Left lung (tissue), 10 donors: ENCODE data around the gene PDGFC. TPM values are rescaled to one million over a fixed set of nuclear protein-coding genes. Genes with fewer than 3 reads are reported as not detected.

Experiments used
- ATAC-seq: fragments of 200-7000 bp; cut with Tn5 transposase; one replicate; pipeline ENCODE4 v1.9.1; 2020; ENCODE audit warnings: moderate library complexity
- DNase-seq, 4 donors: peaks; one replicate each; pipeline ENCODE4 v3.0.0-alpha.2; 2013 to 2020
- H3K27ac ChIP-seq, 2 donors: fragments of 200-600 bp; sonication (generic) in 1 of 2; one replicate each; pipeline versions ENCODE4 v1.5.0 to v1.8.0; 2020 to 2021
- H3K27me3 ChIP-seq, 2 donors: fragments of 200-600 bp; sonication (generic) in 1 of 2; one replicate each; pipeline versions ENCODE4 v1.5.0 to v1.8.0; 2020 to 2021
- H3K36me3 ChIP-seq, 2 donors: fragments of 200-600 bp; sonication (generic) in 1 of 2; one replicate each; pipeline versions ENCODE4 v1.5.0 to v1.8.0; 2020 to 2021
- H3K4me1 ChIP-seq, 2 donors: fragments of 200-600 bp; one replicate each; pipeline ENCODE4 v1.8.0; 2021
- H3K4me3 ChIP-seq, 2 donors: fragments of 200-600 bp; sonication (generic) in 1 of 2; one replicate each; pipeline versions ENCODE4 v1.5.0 to v1.8.0; 2020 to 2021; ENCODE audit warnings: mild to moderate bottlenecking in 1 of 2
- H3K9me3 ChIP-seq, 2 donors: fragments of 200-600 bp; sonication (generic) in 1 of 2; one replicate each; pipeline versions ENCODE4 v1.5.0 to v1.8.0; 2020 to 2021
- intact Hi-C, 2 donors: fragments of 100-400 bp; cut with DNase I; formaldehyde crosslinking; loops; one replicate each; pipeline versions ENCODE4 v1.11.2 to v1.14.2; 2022
- polyA plus RNA-seq, 6 donors: library from polyadenylated mRNA; unstranded; fragments of 120-200 nt; gene quantifications; one replicate each; pipeline ENCODE4 v1.2.1, GENCODE V29; 2013; ENCODE audit not compliant: insufficient read length in 6 of 6
- total RNA-seq, 2 donors: library from RNA; stranded (reverse); fragmentation: NEBNext Ultra II Directional; extraction: Animal tissue kit (Norgen Biotek cat#: 25700); gene quantifications; one replicate each; pipeline ENCODE4 v1.2.1, GENCODE V29; 2021
- TF ChIP-seq, protein P1 (sequence below), 2 donors: fragments of 200-600 bp; sonication (generic) in 1 of 2; IDR thresholded peaks; one replicate each; pipeline versions ENCODE4 v1.5.0 to v1.8.0; 2021; ENCODE audit warnings: antibody characterized with exemption in 2 of 2
- donor health status: DM: no; HTN: yes; CAD: no.
- donor health status: DM: no; HTN: no; CAD: no.

PDGFC gene
- total and polyA plus RNA-seq, 8 donors, result 22.4 to 51.6 (median 37.4) TPM

GRCh38 chr4:156711193-156711590, 260.4 kb downstream of the PDGFC start:
- intact Hi-C loops, result no loop called here
- DNase-seq (no peak), ATAC-seq (no peak)
- Histone ChIP-seq H3K27me3 (no peaks in the 10 kb centered on the region), H3K4me1 (no peaks in the 10 kb centered on the region), H3K4me3 (no peak overlapping the region), H3K36me3 (no peaks in the 10 kb centered on the region), H3K27ac (no peak overlapping the region), H3K9me3 (no peaks in the 10 kb centered on the region)
- TF ChIP-seq, protein P1, sequence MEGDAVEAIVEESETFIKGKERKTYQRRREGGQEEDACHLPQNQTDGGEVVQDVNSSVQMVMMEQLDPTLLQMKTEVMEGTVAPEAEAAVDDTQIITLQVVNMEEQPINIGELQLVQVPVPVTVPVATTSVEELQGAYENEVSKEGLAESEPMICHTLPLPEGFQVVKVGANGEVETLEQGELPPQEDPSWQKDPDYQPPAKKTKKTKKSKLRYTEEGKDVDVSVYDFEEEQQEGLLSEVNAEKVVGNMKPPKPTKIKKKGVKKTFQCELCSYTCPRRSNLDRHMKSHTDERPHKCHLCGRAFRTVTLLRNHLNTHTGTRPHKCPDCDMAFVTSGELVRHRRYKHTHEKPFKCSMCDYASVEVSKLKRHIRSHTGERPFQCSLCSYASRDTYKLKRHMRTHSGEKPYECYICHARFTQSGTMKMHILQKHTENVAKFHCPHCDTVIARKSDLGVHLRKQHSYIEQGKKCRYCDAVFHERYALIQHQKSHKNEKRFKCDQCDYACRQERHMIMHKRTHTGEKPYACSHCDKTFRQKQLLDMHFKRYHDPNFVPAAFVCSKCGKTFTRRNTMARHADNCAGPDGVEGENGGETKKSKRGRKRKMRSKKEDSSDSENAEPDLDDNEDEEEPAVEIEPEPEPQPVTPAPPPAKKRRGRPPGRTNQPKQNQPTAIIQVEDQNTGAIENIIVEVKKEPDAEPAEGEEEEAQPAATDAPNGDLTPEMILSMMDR (IDR thresholded peaks at IDR 0.05), result no peak

Other genes with a start within 250 kb of the PDGFC start
- gene GLRB, start 104.4 kb upstream of the PDGFC start, total RNA-seq, result 1 to 10 TPM; 4.0 to 7.2 TPM
- gene GLRB, start 104.4 kb upstream of the PDGFC start, polyA plus RNA-seq, result 1 to 10 TPM; 4.4 to 7.1 (median 6.0) TPM
- gene GRIA2, start 248.9 kb upstream of the PDGFC start, total RNA-seq, result not detected
- 1 to 10 TPM; 1.5 to 3.5 (median 1.9) TPM for gene GRIA2, start 248.9 kb upstream of the PDGFC start, polyA plus RNA-seq